ENCODE results near the gene WNT7A.

DNA sequence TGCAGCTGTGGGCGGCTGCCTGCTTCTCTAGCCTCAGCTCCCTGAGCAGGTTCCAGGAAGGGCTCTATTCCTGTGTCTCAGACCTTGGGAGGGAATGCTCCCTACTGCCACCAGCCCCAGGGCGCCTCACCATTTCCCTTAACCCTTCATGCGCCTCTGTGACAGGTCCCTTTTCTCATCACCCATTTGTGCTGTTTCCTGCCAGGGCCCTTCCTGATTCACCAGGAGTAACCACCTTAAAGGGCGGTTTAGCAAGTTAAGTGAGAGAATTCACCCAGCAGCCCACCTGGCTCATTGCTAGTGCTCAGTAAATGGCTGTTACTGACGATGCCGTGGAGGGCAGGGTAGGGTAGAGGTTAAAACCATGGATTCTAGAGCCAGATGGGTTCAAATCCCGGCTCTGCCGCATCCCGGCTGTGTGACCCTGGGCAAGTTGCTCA lies 87.8 kb downstream of the WNT7A start:
- TF ChIP-seq EZH2 (IDR thresholded peaks at IDR 0.05; ENCODE audit: insufficient read depth, poor library complexity, severe bottlenecking) (no peak), EZH2phosphoT487 (IDR thresholded peaks at IDR 0.05; ENCODE audit: insufficient read depth, low read depth) (no peak)
